GM23248 (cell line): Measurements from ENCODE around the gene SPATA12. TPM values are rescaled to one million over a fixed set of nuclear protein-coding genes. Genes with fewer than 3 reads are reported as not detected.

Source experiments
- DNase-seq: peaks from one replicate; pipeline ENCODE4 v3.0.0-alpha.2; 2015
- H2AFZ ChIP-seq: fragments of 200-600 bp; sonication (generic); 2 replicates; pipeline ENCODE4 v1.6.1; 2016; ENCODE audit warnings: antibody characterized with exemption
- H3F3A ChIP-seq: fragments of 200-600 bp; sonication (generic); 2 replicates; pipeline ENCODE4 v1.6.1; 2016; ENCODE audit warnings: mild to moderate bottlenecking, antibody characterized with exemption, mixed run types; ENCODE audit not compliant: insufficient read depth
- H3K27ac ChIP-seq: fragments of 200-600 bp; sonication (generic); 2 replicates; pipeline ENCODE4 v1.5.1; 2016; ENCODE audit warnings: mild to moderate bottlenecking
- H3K27me3 ChIP-seq: fragments of 200-600 bp; sonication (generic); replicated peaks from 2 replicates; pipeline ENCODE4 v1.6.1; 2016; ENCODE audit warnings: mild to moderate bottlenecking; ENCODE audit not compliant: insufficient read depth
- H3K36me3 ChIP-seq: fragments of 200-600 bp; sonication (generic); 2 replicates; pipeline ENCODE4 v1.6.1; 2016; ENCODE audit warnings: low read depth, mild to moderate bottlenecking
- H3K4me1 ChIP-seq: fragments of 200-600 bp; sonication (generic); 2 replicates; pipeline ENCODE4 v1.6.1; 2016; ENCODE audit warnings: mild to moderate bottlenecking; ENCODE audit not compliant: insufficient read depth
- H3K4me2 ChIP-seq: fragments of 200-600 bp; sonication (generic); one replicate; pipeline ENCODE4 v1.6.1; 2016; ENCODE audit warnings: mild to moderate bottlenecking; ENCODE audit not compliant: unreplicated experiment
- H3K4me3 ChIP-seq: fragments of 200-600 bp; sonication (generic); 2 replicates; pipeline ENCODE4 v1.5.1; 2016; ENCODE audit warnings: mild to moderate bottlenecking
- H3K79me2 ChIP-seq: fragments of 200-600 bp; sonication (generic); 2 replicates; pipeline ENCODE4 v1.6.1; 2016; ENCODE audit warnings: mild to moderate bottlenecking; ENCODE audit not compliant: insufficient read depth
- H3K9ac ChIP-seq: fragments of 200-600 bp; sonication (generic); 2 replicates; pipeline ENCODE4 v1.6.1; 2016; ENCODE audit warnings: mild to moderate bottlenecking
- H3K9me2 ChIP-seq: fragments of 200-600 bp; sonication (generic); 2 replicates; pipeline ENCODE4 v1.6.1; 2016; ENCODE audit warnings: mixed run types, mild to moderate bottlenecking, moderate library complexity; ENCODE audit not compliant: insufficient read depth
- H3K9me3 ChIP-seq: fragments of 200-600 bp; sonication (generic); one replicate; pipeline ENCODE4 v1.6.1; 2017; ENCODE audit warnings: low read depth
- H4K20me1 ChIP-seq: fragments of 200-600 bp; sonication (generic); 2 replicates; pipeline ENCODE4 v1.6.0; 2016; ENCODE audit not compliant: insufficient read depth
- EZH2 ChIP-seq: fragments of 200-600 bp; sonication (generic); IDR thresholded peaks from 2 replicates; pipeline ENCODE4 v1.6.1; 2018; ENCODE audit warnings: antibody characterized with exemption, mild to moderate bottlenecking; ENCODE audit not compliant: insufficient read depth, poor library complexity, severe bottlenecking
- EZH2phosphoT487 ChIP-seq: fragments of 200-600 bp; sonication (generic); IDR thresholded peaks from 2 replicates; pipeline ENCODE4 v1.6.1; 2018; ENCODE audit warnings: antibody characterized with exemption, moderate library complexity, mild to moderate bottlenecking, low read depth; ENCODE audit not compliant: insufficient read depth
- WGBS, 2 experiments: methylation state at CpG; one replicate each; pipeline ENCODE4 v1.1.6; 2015 to 2017; ENCODE audit warnings: low lambda C conversion rate in 2 of 2, low coverage in 1 of 2; ENCODE audit errors: missing lambda C conversion rate in 2 of 2; 5-methylcytosine and 5-hydroxymethylcytosine counted together
- in situ Hi-C: fragments of 300-500 bp; cut with MboI; formaldehyde crosslinking; loops from 2 replicates; pipeline ENCODE4 v1.15.0; 2020
- polyA plus RNA-seq: library from polyadenylated mRNA; unstranded; fragments of >200 nt; fragmentation: Nextera tagmentation; extraction: Ambion mirVana; gene quantifications from 2 replicates; pipeline ENCODE4 v1.2.1, GENCODE V29; 2016
- total RNA-seq: library from RNA; depleted of rRNA; stranded (reverse); fragments of >200 nt; shearing (Covaris generic); gene quantifications from 2 replicates; pipeline ENCODE4 v1.2.3, GENCODE V29; 2014

SPATA12 gene
- total and polyA plus RNA-seq, 2 experiments from 2014 or later = not detected

GRCh38 chr3:57026944-57027343 lies 33.5 kb upstream of the SPATA12 start:
- H3K4me1 ChIP-seq = no peaks in the 10 kb centered on the region
- no peaks in the 10 kb centered on the region for H3F3A ChIP-seq
- no peak overlapping the region for H3K27ac ChIP-seq
- in situ Hi-C loops = no loop called here
- H3K9ac ChIP-seq = no peak overlapping the region
- no peaks in the 10 kb centered on the region for H3K9me3 ChIP-seq
- no peaks in the 10 kb centered on the region for H3K36me3 ChIP-seq
- no peaks in the 10 kb centered on the region for H4K20me1 ChIP-seq
- no peak overlapping the region for H2AFZ ChIP-seq
- 41 to 52% methylated on average over 2 of the region's 2 CpGs for WGBS, 2 experiments
- no peaks in the 10 kb centered on the region for H3K27me3 ChIP-seq
- H3K4me2 ChIP-seq = no peak overlapping the region
- no peaks in the 10 kb centered on the region for H3K9me2 ChIP-seq
- TF ChIP-seq EZH2 (no peak), EZH2phosphoT487 (no peak)
- H3K79me2 ChIP-seq = no peaks in the 10 kb centered on the region
- H3K4me3 ChIP-seq = no peak overlapping the region
- peak; percentile 52 for DNase-seq

- H3K4me2 ChIP-seq = no peak overlapping the region
- no peak overlapping the region for H2AFZ ChIP-seq
- no peaks in the 10 kb centered on the region for H4K20me1 ChIP-seq
- DNase-seq = no peak
- H3K4me1 ChIP-seq = no peaks in the 10 kb centered on the region
- no peaks in the 10 kb centered on the region for H3F3A ChIP-seq
- H3K36me3 ChIP-seq = no peaks in the 10 kb centered on the region
- H3K9me3 ChIP-seq = no peaks in the 10 kb centered on the region
- no peaks in the 10 kb centered on the region for H3K79me2 ChIP-seq
- no peaks in the 10 kb centered on the region for H3K27me3 ChIP-seq
- H3K27ac ChIP-seq = no peak overlapping the region
- no peaks in the 10 kb centered on the region for H3K9me2 ChIP-seq
- H3K4me3 ChIP-seq = no peak overlapping the region
- no peak for TF ChIP-seq EZH2
- no peak for TF ChIP-seq EZH2phosphoT487
- no peak overlapping the region for H3K9ac ChIP-seq
- in situ Hi-C loops = no loop called here
- WGBS, 2 experiments = 94 to 100% methylated on average over 2 of the region's 2 CpGs
Observed at GRCh38 chr3:57029383-57029782, 31.1 kb upstream of the SPATA12 start.

GRCh38 chr3:57029924-57030323 lies 30.5 kb upstream of the SPATA12 start:
- in situ Hi-C loops = no loop called here
- Histone ChIP-seq H3K4me1 (no peaks in the 10 kb centered on the region), H3K79me2 (no peaks in the 10 kb centered on the region), H4K20me1 (no peaks in the 10 kb centered on the region), H3K36me3 (no peaks in the 10 kb centered on the region), H3K9me2 (no peaks in the 10 kb centered on the region), H3K9me3 (no peaks in the 10 kb centered on the region), H3K27ac (no peak overlapping the region), H3K4me3 (no peak overlapping the region), H3K4me2 (no peak overlapping the region), H3K9ac (no peak overlapping the region), H3K27me3 (no peaks in the 10 kb centered on the region), H2AFZ (no peak overlapping the region), H3F3A (no peaks in the 10 kb centered on the region)
- DNase-seq = no peak
- WGBS, 2 experiments = 82 to 85% methylated on average over 7 of the region's 7 CpGs
- TF ChIP-seq EZH2phosphoT487 (no peak), EZH2 (no peak)

GRCh38 chr3:57030721-57031120 lies 29.7 kb upstream of the SPATA12 start:
- H3K9me2 ChIP-seq = no peaks in the 10 kb centered on the region
- no peak overlapping the region for H3K27ac ChIP-seq

More at GRCh38 chr3:57030721-57031120, 29.7 kb upstream of the SPATA12 start:
- in situ Hi-C loops = no loop called here
- Histone ChIP-seq H3K79me2 (no peaks in the 10 kb centered on the region), H3K9me3 (no peaks in the 10 kb centered on the region), H3K9ac (no peak overlapping the region), H2AFZ (no peak overlapping the region), H3F3A (no peaks in the 10 kb centered on the region), H3K4me2 (no peak overlapping the region), H3K4me3 (no peak overlapping the region), H3K4me1 (no peaks in the 10 kb centered on the region), H4K20me1 (no peaks in the 10 kb centered on the region), H3K27me3 (no peaks in the 10 kb centered on the region), H3K36me3 (no peaks in the 10 kb centered on the region)
- DNase-seq = no peak
- no peak for TF ChIP-seq EZH2
- TF ChIP-seq EZH2phosphoT487 = no peak
- 54 to 67% methylated on average over 3 of the region's 3 CpGs for WGBS, 2 experiments
